K562 (cell line): ENCODE data around the gene CS. TPM values are rescaled to one million over a fixed set of nuclear protein-coding genes. Genes with fewer than 3 reads are reported as not detected.

ENCODE experiments used
- CBFA2T3 ChIP-seq: fragments of 450-650 bp; IDR thresholded peaks from 2 replicates; pipeline ENCODE4 v1.6.1; 2017
- CBX5 ChIP-seq: IDR thresholded peaks from 2 replicates; pipeline ENCODE4 v1.6.1; 2014; ENCODE audit warnings: low read depth, borderline replicate concordance
- HNRNPUL1 ChIP-seq: fragments of 200-400 bp; formaldehyde crosslinking; IDR thresholded peaks from 2 replicates; pipeline ENCODE4 v1.6.1; 2017; ENCODE audit warnings: low read length
- POLR2H ChIP-seq: IDR thresholded peaks from 2 replicates; pipeline ENCODE4 v1.6.1; 2016; ENCODE audit warnings: missing genetic modification characterization, low read depth, mild to moderate bottlenecking, control low read depth, missing compliant biosample characterization, moderate library complexity
- POU5F1 ChIP-seq: fragments of 150-350 bp; IDR thresholded peaks from 2 replicates; pipeline ENCODE4 v1.6.1; 2014; ENCODE audit warnings: borderline replicate concordance, low read length, low read depth, mild to moderate bottlenecking; ENCODE audit not compliant: partially characterized antibody
- RBBP5 ChIP-seq: fragments of 200-600 bp; sonication (generic); IDR thresholded peaks from 2 replicates; pipeline ENCODE4 v1.6.1; 2012; ENCODE audit warnings: borderline replicate concordance, mild to moderate bottlenecking, low read length, control low read depth, inconsistent platforms; ENCODE audit not compliant: insufficient read depth, poor library complexity, severe bottlenecking
- ZNF12 ChIP-seq: sonication (generic); formaldehyde crosslinking; IDR thresholded peaks from 2 replicates; pipeline ENCODE4 v1.4.0; 2020; ENCODE audit warnings: mild to moderate bottlenecking, missing genetic modification reagents
- ZNF592 ChIP-seq: fragments of 450-650 bp; IDR thresholded peaks from 2 replicates; pipeline ENCODE4 v1.6.1; 2017; ENCODE audit warnings: antibody characterized with exemption, mild to moderate bottlenecking
- ZNF695 ChIP-seq: fragments of 450-650 bp; formaldehyde crosslinking; IDR thresholded peaks from 2 replicates; pipeline ENCODE4 v1.4.0; 2020; ENCODE audit warnings: mild to moderate bottlenecking, moderate library complexity
- polyA plus RNA-seq, 8 experiments: library from polyadenylated mRNA; depleted of rRNA in 4 of 8; stranded (reverse) in 5 of 8; unstranded in 3 of 8; fragments of >200 nt; fragmentation: Nextera tagmentation in 2 of 8; fragmentation: Illumina TruSeq in 1 of 8; extraction: Ambion mirVana in 2 of 8; extraction: Trizol in 1 of 8; gene quantifications; 2 replicates each; pipeline versions ENCODE4 v1.2.1 to v1.2.3, GENCODE V29; 2011 to 2014; ENCODE audit warnings: inconsistent platforms in 1 of 8, missing spikeins in 1 of 8
- total RNA-seq, 7 experiments: library from RNA; depleted of rRNA in 6 of 7; stranded (reverse); fragments of >200 nt in 6 of 7; fragmentation: Illumina TruSeq in 2 of 7; extraction: Trizol in 2 of 7; gene quantifications; 2 replicates each; pipeline versions ENCODE4 v1.2.1 to v1.2.3, GENCODE V29; 2011 to 2021; ENCODE audit warnings: low replicate concordance in 1 of 7
- TF ChIP-seq, protein P1 (sequence below): sonication (generic); formaldehyde crosslinking; IDR thresholded peaks from 2 replicates; pipeline ENCODE4 v1.8.1; 2023; ENCODE audit warnings: missing genetic modification reagents, mild to moderate bottlenecking, borderline replicate concordance
- TF ChIP-seq, protein P2 (sequence below): IDR thresholded peaks from 2 replicates; pipeline ENCODE4 v1.6.1; 2011; ENCODE audit warnings: borderline replicate concordance, low read depth, mild to moderate bottlenecking, moderate library complexity, low read length; ENCODE audit not compliant: insufficient read depth, poor library complexity, severe bottlenecking
- TF ChIP-seq, protein P3 (sequence below), 2 experiments: fragments of 450-650 bp in 1 of 2; sonication (generic) in 1 of 2; formaldehyde crosslinking in 1 of 2; IDR thresholded peaks in 1 of 2; conservative IDR thresholded peaks in 1 of 2; 2 replicates each; pipeline versions ENCODE4 v1.6.1 to v1.8.1; 2016 to 2023; ENCODE audit warnings: mild to moderate bottlenecking in 2 of 2, moderate library complexity in 2 of 2, inconsistent platforms in 1 of 2, missing genetic modification reagents in 1 of 2

The CS gene
- total and polyA plus RNA-seq, 9 of the 15 experiments (the other 6 are each of a cell fraction or from before 2014, with no cell fraction given), result 99.9 to 390 (median 149) TPM

- TF ChIP-seq, protein P1, sequence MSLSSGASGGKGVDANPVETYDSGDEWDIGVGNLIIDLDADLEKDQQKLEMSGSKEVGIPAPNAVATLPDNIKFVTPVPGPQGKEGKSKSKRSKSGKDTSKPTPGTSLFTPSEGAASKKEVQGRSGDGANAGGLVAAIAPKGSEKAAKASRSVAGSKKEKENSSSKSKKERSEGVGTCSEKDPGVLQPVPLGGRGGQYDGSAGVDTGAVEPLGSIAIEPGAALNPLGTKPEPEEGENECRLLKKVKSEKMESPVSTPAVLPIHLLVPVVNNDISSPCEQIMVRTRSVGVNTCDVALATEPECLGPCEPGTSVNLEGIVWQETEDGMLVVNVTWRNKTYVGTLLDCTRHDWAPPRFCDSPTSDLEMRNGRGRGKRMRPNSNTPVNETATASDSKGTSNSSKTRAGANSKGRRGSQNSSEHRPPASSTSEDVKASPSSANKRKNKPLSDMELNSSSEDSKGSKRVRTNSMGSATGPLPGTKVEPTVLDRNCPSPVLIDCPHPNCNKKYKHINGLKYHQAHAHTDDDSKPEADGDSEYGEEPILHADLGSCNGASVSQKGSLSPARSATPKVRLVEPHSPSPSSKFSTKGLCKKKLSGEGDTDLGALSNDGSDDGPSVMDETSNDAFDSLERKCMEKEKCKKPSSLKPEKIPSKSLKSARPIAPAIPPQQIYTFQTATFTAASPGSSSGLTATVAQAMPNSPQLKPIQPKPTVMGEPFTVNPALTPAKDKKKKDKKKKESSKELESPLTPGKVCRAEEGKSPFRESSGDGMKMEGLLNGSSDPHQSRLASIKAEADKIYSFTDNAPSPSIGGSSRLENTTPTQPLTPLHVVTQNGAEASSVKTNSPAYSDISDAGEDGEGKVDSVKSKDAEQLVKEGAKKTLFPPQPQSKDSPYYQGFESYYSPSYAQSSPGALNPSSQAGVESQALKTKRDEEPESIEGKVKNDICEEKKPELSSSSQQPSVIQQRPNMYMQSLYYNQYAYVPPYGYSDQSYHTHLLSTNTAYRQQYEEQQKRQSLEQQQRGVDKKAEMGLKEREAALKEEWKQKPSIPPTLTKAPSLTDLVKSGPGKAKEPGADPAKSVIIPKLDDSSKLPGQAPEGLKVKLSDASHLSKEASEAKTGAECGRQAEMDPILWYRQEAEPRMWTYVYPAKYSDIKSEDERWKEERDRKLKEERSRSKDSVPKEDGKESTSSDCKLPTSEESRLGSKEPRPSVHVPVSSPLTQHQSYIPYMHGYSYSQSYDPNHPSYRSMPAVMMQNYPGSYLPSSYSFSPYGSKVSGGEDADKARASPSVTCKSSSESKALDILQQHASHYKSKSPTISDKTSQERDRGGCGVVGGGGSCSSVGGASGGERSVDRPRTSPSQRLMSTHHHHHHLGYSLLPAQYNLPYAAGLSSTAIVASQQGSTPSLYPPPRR, result no peak
- peak; percentile 7 for TF ChIP-seq POU5F1
- TF ChIP-seq CBX5, result no peak
- peak; percentile 90 for TF ChIP-seq ZNF592
- TF ChIP-seq RBBP5, result peak; percentile 77
- TF ChIP-seq ZNF695 (CRISPR knock-in tag), result no peak
- TF ChIP-seq ZNF12 (CRISPR knock-in tag), result peak; percentile 42; the same call in 1 of the 2 replicates
- TF ChIP-seq CBFA2T3, result no peak
- TF ChIP-seq, protein P2, sequence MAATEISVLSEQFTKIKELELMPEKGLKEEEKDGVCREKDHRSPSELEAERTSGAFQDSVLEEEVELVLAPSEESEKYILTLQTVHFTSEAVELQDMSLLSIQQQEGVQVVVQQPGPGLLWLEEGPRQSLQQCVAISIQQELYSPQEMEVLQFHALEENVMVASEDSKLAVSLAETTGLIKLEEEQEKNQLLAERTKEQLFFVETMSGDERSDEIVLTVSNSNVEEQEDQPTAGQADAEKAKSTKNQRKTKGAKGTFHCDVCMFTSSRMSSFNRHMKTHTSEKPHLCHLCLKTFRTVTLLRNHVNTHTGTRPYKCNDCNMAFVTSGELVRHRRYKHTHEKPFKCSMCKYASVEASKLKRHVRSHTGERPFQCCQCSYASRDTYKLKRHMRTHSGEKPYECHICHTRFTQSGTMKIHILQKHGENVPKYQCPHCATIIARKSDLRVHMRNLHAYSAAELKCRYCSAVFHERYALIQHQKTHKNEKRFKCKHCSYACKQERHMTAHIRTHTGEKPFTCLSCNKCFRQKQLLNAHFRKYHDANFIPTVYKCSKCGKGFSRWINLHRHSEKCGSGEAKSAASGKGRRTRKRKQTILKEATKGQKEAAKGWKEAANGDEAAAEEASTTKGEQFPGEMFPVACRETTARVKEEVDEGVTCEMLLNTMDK, result no peak
- TF ChIP-seq, protein P3, sequence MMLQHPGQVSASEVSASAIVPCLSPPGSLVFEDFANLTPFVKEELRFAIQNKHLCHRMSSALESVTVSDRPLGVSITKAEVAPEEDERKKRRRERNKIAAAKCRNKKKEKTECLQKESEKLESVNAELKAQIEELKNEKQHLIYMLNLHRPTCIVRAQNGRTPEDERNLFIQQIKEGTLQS (IDR thresholded peaks at IDR 0.05), result peak; percentile 35; the same call in 1 of the 2 replicates
- TF ChIP-seq, protein P3 (CRISPR knock-in tag; conservative IDR thresholded peaks at IDR 0.05), result 0 out of 2 replicates have a peak, but pooled peaks have one; percentile 49
- peak; percentile 69 for TF ChIP-seq POLR2H (tag)
- no peak for TF ChIP-seq HNRNPUL1
Measured at GRCh38 chr12:56315622-56316473, 15.7 kb upstream of the CS start, which contains the start of gene CNPY2 (continued).
